Cardiac atrium fibroblast (primary cell): ENCODE measurements around the gene NPIPB6. TPM values are rescaled to one million over a fixed set of nuclear protein-coding genes. Genes with fewer than 3 reads are reported as not detected.

Experiments
- total RNA-seq: library from RNA; depleted of rRNA; stranded (reverse); fragments of >200 nt; gene quantifications from 2 replicates; pipeline ENCODE4 v1.2.3, GENCODE V29; 2015

The NPIPB6 gene
- total RNA-seq: 0.18 and 0.81 TPM in 2 replicates

GRCh38 chr16:28363408-28363807 is at the start of gene NPIPB6:
Gene NPIPB6, minus strand, starts transcription at chr16:28363508. Its CDS starts 686 bp downstream, at chr16:28362822.

GRCh38 chr16:28403220-28404072 is 40.1 kb upstream of the NPIPB6 start, which contains the start of gene EIF3CL:
Gene EIF3CL, minus strand, starts transcription at chr16:28403841. Its CDS starts 223 bp downstream, at chr16:28403618.

Other genes starting within 250 kb of the NPIPB6 start
- 72.0 and 83.3 TPM in 2 replicates for gene XPO6, start 151.5 kb downstream of the NPIPB6 start, total RNA-seq
- not detected in 2 replicates for gene SBK1, start 71.0 kb downstream of the NPIPB6 start, total RNA-seq
- gene EIF3CL, start 40.3 kb upstream of the NPIPB6 start, total RNA-seq: 104 and 153 TPM in 2 replicates
- not detected in 2 replicates for gene NPIPB7, start 108.8 kb upstream of the NPIPB6 start, total RNA-seq
- 12.6 and 24.6 TPM in 2 replicates for gene CLN3, start 128.6 kb upstream of the NPIPB6 start, total RNA-seq
- not detected in 2 replicates for gene APOBR, start 131.1 kb upstream of the NPIPB6 start, total RNA-seq
- not detected in 2 replicates for gene IL27, start 143.3 kb upstream of the NPIPB6 start, total RNA-seq
- gene NUPR1, start 175.5 kb upstream of the NPIPB6 start, total RNA-seq: 19.1 and 57.4 TPM in 2 replicates
- 8.4 and 13.9 TPM in 2 replicates for gene SGF29, start 190.4 kb upstream of the NPIPB6 start, total RNA-seq
- gene SULT1A2, start 233.5 kb upstream of the NPIPB6 start, total RNA-seq: 4.7 and 5.5 TPM in 2 replicates
- 42.8 and 48.0 TPM in 2 replicates for gene SULT1A1, start 246.5 kb upstream of the NPIPB6 start, total RNA-seq